Measurements from ENCODE around the gene VPS39.

VPS39 gene

DNA sequence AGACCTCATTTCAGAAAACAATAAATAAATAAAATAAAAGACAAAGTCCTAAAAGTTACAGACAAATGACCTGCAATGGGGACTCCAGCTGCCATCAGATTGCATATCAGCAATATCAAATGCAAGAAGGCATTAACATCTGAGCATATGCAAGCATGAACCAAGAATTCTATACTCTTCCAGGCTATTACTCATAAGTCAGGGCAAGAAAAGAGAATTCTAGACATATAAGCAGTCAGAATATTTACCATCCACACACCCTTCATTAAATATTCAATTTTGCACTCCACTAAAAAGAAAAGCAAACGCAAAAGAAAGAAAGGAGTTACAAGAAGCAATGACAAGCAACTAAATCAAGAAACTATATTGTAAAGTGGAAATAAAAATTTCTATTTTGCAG is 72.8 kb downstream of the VPS39 start:
- H3K27ac ChIP-seq (ENCODE audit: low read length): no peak overlapping the region
- DNase-seq: no peak
- no peak overlapping the region for H3K4me2 ChIP-seq (ENCODE audit: insufficient read depth, low read length)
- H4K20me1 ChIP-seq (ENCODE audit: insufficient read depth, low read length): no peaks in the 10 kb centered on the region
- no peaks in the 10 kb centered on the region for H3K36me3 ChIP-seq (ENCODE audit: insufficient read depth, low read length)
- no peaks in the 10 kb centered on the region for H3K79me2 ChIP-seq (ENCODE audit: insufficient read depth, low read length)
- no peak for ATAC-seq (ENCODE audit: insufficient read depth, low read depth)
- no peaks in the 10 kb centered on the region for H3K9me3 ChIP-seq (ENCODE audit: insufficient read depth, low read length, severe bottlenecking)
- H3K4me3 ChIP-seq (ENCODE audit: low read depth in 1 of 2, low read length in 2 of 2): no peak overlapping the region
- H3K9ac ChIP-seq (ENCODE audit: low read depth, low read length): no peak overlapping the region
- no peaks in the 10 kb centered on the region for H3K4me1 ChIP-seq (ENCODE audit: insufficient read depth, low read length)
- TF ChIP-seq, protein P1, sequence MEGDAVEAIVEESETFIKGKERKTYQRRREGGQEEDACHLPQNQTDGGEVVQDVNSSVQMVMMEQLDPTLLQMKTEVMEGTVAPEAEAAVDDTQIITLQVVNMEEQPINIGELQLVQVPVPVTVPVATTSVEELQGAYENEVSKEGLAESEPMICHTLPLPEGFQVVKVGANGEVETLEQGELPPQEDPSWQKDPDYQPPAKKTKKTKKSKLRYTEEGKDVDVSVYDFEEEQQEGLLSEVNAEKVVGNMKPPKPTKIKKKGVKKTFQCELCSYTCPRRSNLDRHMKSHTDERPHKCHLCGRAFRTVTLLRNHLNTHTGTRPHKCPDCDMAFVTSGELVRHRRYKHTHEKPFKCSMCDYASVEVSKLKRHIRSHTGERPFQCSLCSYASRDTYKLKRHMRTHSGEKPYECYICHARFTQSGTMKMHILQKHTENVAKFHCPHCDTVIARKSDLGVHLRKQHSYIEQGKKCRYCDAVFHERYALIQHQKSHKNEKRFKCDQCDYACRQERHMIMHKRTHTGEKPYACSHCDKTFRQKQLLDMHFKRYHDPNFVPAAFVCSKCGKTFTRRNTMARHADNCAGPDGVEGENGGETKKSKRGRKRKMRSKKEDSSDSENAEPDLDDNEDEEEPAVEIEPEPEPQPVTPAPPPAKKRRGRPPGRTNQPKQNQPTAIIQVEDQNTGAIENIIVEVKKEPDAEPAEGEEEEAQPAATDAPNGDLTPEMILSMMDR (IDR thresholded peaks at IDR 0.05; ENCODE audit: borderline replicate concordance, extremely low read depth, low read length, poor library complexity, severe bottlenecking): no peak
- H3K27me3 ChIP-seq (ENCODE audit: insufficient read depth, low read length, poor library complexity): peaks cover 2% of the 10 kb centered on the region
- H2AFZ ChIP-seq (ENCODE audit: low read depth, low read length): no peak overlapping the region

DNA sequence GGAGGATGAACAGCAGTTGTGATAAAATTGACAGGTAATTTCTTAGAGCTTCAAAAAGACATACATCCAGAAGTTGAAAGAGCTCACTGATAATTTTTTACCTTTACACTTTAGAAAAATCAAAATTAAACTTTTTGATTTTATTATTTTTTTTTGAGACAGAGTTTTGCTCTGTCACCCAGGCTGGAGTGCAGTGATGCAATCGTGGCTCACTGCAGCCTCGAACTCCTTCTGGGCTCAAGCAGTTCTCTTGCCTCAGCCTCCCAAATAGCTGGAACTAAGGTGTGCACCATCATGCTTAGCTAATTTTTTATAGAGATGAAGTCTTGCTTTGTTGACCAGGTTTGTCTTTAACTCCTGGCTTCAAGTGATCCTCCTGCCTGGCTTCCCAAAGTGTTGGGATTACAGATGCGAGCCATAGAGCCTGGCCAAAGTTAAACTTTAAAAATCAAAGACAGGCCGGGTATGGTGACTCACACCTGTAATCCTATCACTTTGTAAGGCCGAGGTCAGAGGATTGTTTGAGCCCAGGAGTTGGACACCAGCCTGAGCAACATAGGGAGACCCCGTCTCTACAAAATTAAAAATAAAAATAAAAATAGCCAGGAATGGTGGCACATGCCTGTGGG is 73.4 kb downstream of the VPS39 start:
- H3K9me3 ChIP-seq (ENCODE audit: insufficient read depth, low read length, severe bottlenecking): no peaks in the 10 kb centered on the region
- no peaks in the 10 kb centered on the region for H3K36me3 ChIP-seq (ENCODE audit: insufficient read depth, low read length)
- no peaks in the 10 kb centered on the region for H3K79me2 ChIP-seq (ENCODE audit: insufficient read depth, low read length)
- peaks cover 2% of the 10 kb centered on the region for H3K27me3 ChIP-seq (ENCODE audit: insufficient read depth, low read length, poor library complexity)
- no peaks in the 10 kb centered on the region for H4K20me1 ChIP-seq (ENCODE audit: insufficient read depth, low read length)
- no peak overlapping the region for H2AFZ ChIP-seq (ENCODE audit: low read depth, low read length)
- TF ChIP-seq, protein P1 (IDR thresholded peaks at IDR 0.05; ENCODE audit: borderline replicate concordance, extremely low read depth, low read length, poor library complexity, severe bottlenecking): no peak
- TF ChIP-seq EZH2 (IDR thresholded peaks at IDR 0.05; ENCODE audit: borderline replicate concordance, low read depth, low read length, severe bottlenecking): no peak
- ATAC-seq (ENCODE audit: insufficient read depth, low read depth): no peak
- no peak overlapping the region for H3K27ac ChIP-seq (ENCODE audit: low read length)
- H3K9ac ChIP-seq (ENCODE audit: low read depth, low read length): no peak overlapping the region
- H3K4me3 ChIP-seq (ENCODE audit: low read depth in 1 of 2, low read length in 2 of 2): no peak overlapping the region
- DNase-seq: no peak
- H3K4me2 ChIP-seq (ENCODE audit: insufficient read depth, low read length): no peak overlapping the region
- no peaks in the 10 kb centered on the region for H3K4me1 ChIP-seq (ENCODE audit: insufficient read depth, low read length)

DNA sequence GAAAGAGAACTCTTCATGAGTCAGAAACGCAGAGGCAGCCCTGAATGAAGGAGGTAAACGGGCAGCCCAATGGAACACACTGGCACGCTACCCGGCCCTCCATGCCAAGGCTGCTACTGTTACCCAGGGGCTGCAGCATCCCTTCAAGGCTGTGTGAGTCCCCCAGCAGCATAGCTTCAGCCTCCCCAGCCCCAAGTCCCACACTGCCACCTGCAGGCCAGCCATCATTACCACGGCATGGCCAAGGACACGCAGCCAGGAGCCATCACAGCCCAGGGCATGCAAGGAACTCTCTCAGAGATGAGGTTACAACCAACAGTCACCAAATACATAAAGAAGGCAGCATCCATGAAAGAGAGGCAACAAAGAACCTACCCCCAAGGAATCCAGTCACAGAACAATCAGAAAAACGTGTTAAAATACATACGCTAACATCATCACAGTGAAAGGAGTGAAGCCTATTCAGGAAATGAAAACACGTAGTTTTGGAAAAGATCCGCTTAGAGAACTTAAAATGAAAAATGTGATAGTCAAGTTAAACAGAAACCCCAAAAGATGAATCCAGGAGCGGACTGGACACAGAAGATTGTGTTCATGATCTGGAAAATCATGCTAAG is 74.1 kb downstream of the VPS39 start:
- Histone ChIP-seq H2AFZ (ENCODE audit: low read depth, low read length) (no peak overlapping the region), H3K36me3 (ENCODE audit: insufficient read depth, low read length) (no peaks in the 10 kb centered on the region), H3K4me3 (ENCODE audit: low read depth in 1 of 2, low read length in 2 of 2) (no peak overlapping the region), H3K4me2 (ENCODE audit: insufficient read depth, low read length) (no peak overlapping the region), H3K9me3 (ENCODE audit: insufficient read depth, low read length, severe bottlenecking) (no peaks in the 10 kb centered on the region), H3K9ac (ENCODE audit: low read depth, low read length) (no peak overlapping the region), H3K79me2 (ENCODE audit: insufficient read depth, low read length) (no peaks in the 10 kb centered on the region), H3K4me1 (ENCODE audit: insufficient read depth, low read length) (no peaks in the 10 kb centered on the region), H3K27ac (ENCODE audit: low read length) (no peak overlapping the region), H3K27me3 (ENCODE audit: insufficient read depth, low read length, poor library complexity) (no peaks in the 10 kb centered on the region), H4K20me1 (ENCODE audit: insufficient read depth, low read length) (no peaks in the 10 kb centered on the region)
- DNase-seq (peak; percentile 75), ATAC-seq (ENCODE audit: insufficient read depth, low read depth) (peak; percentile 96)
- no peak for TF ChIP-seq EZH2 (IDR thresholded peaks at IDR 0.05; ENCODE audit: borderline replicate concordance, low read depth, low read length, severe bottlenecking)
- TF ChIP-seq, protein P1 (IDR thresholded peaks at IDR 0.05; ENCODE audit: borderline replicate concordance, extremely low read depth, low read length, poor library complexity, severe bottlenecking): peak; percentile 88

Measured in DND-41 (cell line).